PC-9 (cell line): ENCODE results near the gene DPF1. TPM values are rescaled to one million over a fixed set of nuclear protein-coding genes. Genes with fewer than 3 reads are reported as not detected.
A peak's percentile ranks its signal among the peaks of the same experiment; 100 is the strongest.

Experiments used
- Bru-seq: library from RNA; stranded (reverse); fragments of 400-500 nt; gene quantifications from one replicate; lab custom pipeline; 2021; lab: Mats Ljungman, UMichigan
- BruChase-seq, 2 experiments: library from RNA; stranded (reverse); fragments of 400-500 nt; gene quantifications; one replicate each; lab custom pipeline; 2021; lab: Mats Ljungman, UMichigan
- BruUV-seq: library from RNA; stranded (reverse); fragments of 400-500 nt; replicated peaks from 2 replicates; lab custom pipeline; 2021; lab: Mats Ljungman, UMichigan
- CTCF ChIA-PET: fragments of 300-600 bp; sonication (Branson Sonifier 250); formaldehyde crosslinking; loops from one replicate; lab custom pipeline; 2022; ENCODE audit warnings: antibody characterized with exemption; lab: Charles Lee
- POLR2A ChIA-PET: fragments of 300-600 bp; sonication (Branson Sonifier 250); formaldehyde crosslinking; loops from one replicate; lab custom pipeline; 2022; ENCODE audit warnings: antibody characterized with exemption; ENCODE audit not compliant: unreplicated experiment; lab: Charles Lee
- DNase-seq, 2 experiments: peaks; one replicate each; pipeline versions ENCODE4 v3.0.0 to v3.0.0-alpha.2; 2015 to 2022; ENCODE audit warnings: mixed read lengths in 1 of 2
- H2AFZ ChIP-seq: fragments of 200-600 bp; sonication (generic); 2 replicates; pipeline ENCODE4 v1.8.1; 2017; ENCODE audit warnings: antibody characterized with exemption
- H3F3A ChIP-seq: fragments of 200-600 bp; sonication (generic); 2 replicates; pipeline ENCODE4 v1.8.1; 2017; ENCODE audit warnings: antibody characterized with exemption, mild to moderate bottlenecking, low read depth; ENCODE audit not compliant: insufficient read depth
- H3K27ac ChIP-seq: fragments of 200-600 bp; sonication (generic); 2 replicates; pipeline ENCODE4 v1.6.1; 2016; ENCODE audit warnings: mixed run types
- H3K27me3 ChIP-seq: fragments of 200-600 bp; sonication (generic); 2 replicates; pipeline ENCODE4 v1.6.1; 2016; ENCODE audit warnings: low read depth, mixed run types; ENCODE audit not compliant: insufficient read depth
- H3K36me3 ChIP-seq: fragments of 200-600 bp; sonication (generic); 2 replicates; pipeline ENCODE4 v1.6.1; 2016; ENCODE audit warnings: low read depth, mixed run types
- H3K4me1 ChIP-seq: fragments of 200-600 bp; sonication (generic); replicated peaks from 2 replicates; pipeline ENCODE4 v1.6.1; 2016; ENCODE audit warnings: mixed run types; ENCODE audit not compliant: insufficient read depth
- H3K4me2 ChIP-seq: fragments of 200-600 bp; sonication (generic); 2 replicates; pipeline ENCODE4 v1.6.1; 2017; ENCODE audit warnings: mixed run types
- H3K4me3 ChIP-seq: fragments of 200-600 bp; sonication (generic); 2 replicates; pipeline ENCODE4 v1.6.1; 2016; ENCODE audit warnings: mixed run types
- H3K79me2 ChIP-seq: fragments of 200-600 bp; sonication (generic); 2 replicates; pipeline ENCODE4 v1.6.1; 2017; ENCODE audit warnings: low read depth, mixed run types
- H3K9me2 ChIP-seq: fragments of 200-600 bp; sonication (generic); 2 replicates; pipeline ENCODE4 v1.8.1; 2017; ENCODE audit warnings: mild to moderate bottlenecking; ENCODE audit not compliant: insufficient read depth
- H3K9me3 ChIP-seq: fragments of 200-600 bp; sonication (generic); 2 replicates; pipeline ENCODE4 v1.8.1; 2016; ENCODE audit warnings: low read depth; ENCODE audit not compliant: insufficient read depth
- H4K20me1 ChIP-seq: fragments of 200-600 bp; sonication (generic); 2 replicates; pipeline ENCODE4 v1.8.1; 2017; ENCODE audit not compliant: insufficient read depth
- EZH2 ChIP-seq: fragments of 200-600 bp; sonication (generic); IDR thresholded peaks from 2 replicates; pipeline ENCODE4 v1.8.0; 2017; ENCODE audit warnings: antibody characterized with exemption, low read depth
- intact Hi-C: fragments of 100-400 bp; cut with micrococcal nuclease; formaldehyde crosslinking; loops from one replicate; pipeline ENCODE4 v1.10.0; 2022; ENCODE audit not compliant: unreplicated experiment
- long read RNA-seq: library from polyadenylated mRNA; stranded (forward); transcript quantifications from one replicate; pipeline ENCODE4 v2.0.0, GENCODE V29; 2022
- total RNA-seq: library from RNA; stranded (reverse); gene quantifications from 2 replicates; pipeline ENCODE4 v1.2.3, GENCODE V29; 2021
- TF ChIP-seq, protein P1 (sequence below): fragments of 200-600 bp; sonication (generic); conservative IDR thresholded peaks from 2 replicates; pipeline ENCODE4 v1.6.1; 2017; ENCODE audit warnings: mixed run types, antibody characterized with exemption, mild to moderate bottlenecking, moderate library complexity

Gene DPF1
- total RNA-seq (0.81 and 1.1 TPM in 2 replicates), Bru-seq, nascent RNA (percentile 23 among the genes with signal in this experiment), BruChase-seq, experiment 1, labeled RNA remaining after a 2-hour chase (percentile 13 among the genes with signal in this experiment), BruChase-seq, experiment 2, labeled RNA remaining after a 6-hour chase (percentile 25 among the genes with signal in this experiment)
- long read RNA-seq, partial matches to known transcripts: 0 of 5 reads
- long read RNA-seq, other reads (novel, unspliced or antisense): 5 of 5 reads

DNA sequence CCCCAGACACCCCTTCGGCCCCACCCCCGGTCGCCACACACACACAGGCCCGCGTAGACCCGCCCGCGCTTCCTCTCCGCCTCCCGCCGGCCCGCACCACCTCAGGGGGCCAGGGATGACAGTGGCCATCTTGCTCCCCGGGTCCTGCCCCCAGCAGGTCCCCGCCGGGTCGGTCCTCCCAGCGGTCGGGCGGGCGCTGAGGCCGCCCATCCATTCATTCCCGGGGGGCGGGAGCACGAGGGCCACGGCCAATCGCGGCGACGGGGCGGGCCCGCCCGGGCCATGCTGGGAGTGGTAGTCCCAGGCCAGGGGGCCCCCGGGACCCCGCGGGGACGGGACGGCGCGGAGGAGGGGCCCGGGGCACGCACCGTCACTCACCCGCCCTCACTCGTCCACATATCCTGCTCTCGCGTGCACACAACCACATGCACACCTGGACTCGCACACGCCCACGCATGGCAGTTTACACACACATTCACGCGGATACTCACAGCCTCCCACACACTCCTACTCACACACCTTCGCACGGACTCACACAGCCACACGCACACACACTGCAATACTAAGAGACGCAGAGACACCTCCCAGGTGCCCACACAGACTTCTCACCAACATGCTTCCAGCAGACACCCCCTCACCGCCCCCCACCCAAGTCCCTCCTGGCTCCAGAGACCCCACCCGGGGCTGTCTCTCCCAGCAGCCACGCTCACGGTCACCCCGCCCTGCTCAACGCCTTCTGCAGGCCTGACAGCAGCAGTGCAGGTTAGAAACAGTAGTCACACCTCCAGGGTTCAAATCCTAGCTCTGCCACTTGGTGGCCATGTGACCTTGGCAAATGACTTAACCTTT lies at the start of gene DPF1:
DPF1 (minus strand) TSS at position 209 of the 849 bp plus-strand sequence; CDS start at position 129, 80 bp downstream.
- Histone ChIP-seq H2AFZ (peak within 1 kb of the TSS; percentile 74), H3K27ac (no peak within 1 kb of the TSS), H3K4me1 (0 out of 2 replicates have a peak, but pooled peaks cover 6% of the 10 kb centered on the region), H3K27me3 (peaks cover 14% of the 10 kb centered on the region; the same call in 1 of the 2 replicates), H3K9me2 (no peaks in the 10 kb centered on the region), H3K9me3 (no peaks in the 10 kb centered on the region), H3K4me2 (peak within 1 kb of the TSS; percentile 85), H3K79me2 (no peaks in the 10 kb centered on the region), H3K4me3 (peak within 1 kb of the TSS; percentile 67), H4K20me1 (no peaks in the 10 kb centered on the region), H3K36me3 (no peaks in the 10 kb centered on the region), H3F3A (no peaks in the 10 kb centered on the region; the same call in 1 of the 2 replicates)
- no peak for TF ChIP-seq EZH2
- TF ChIP-seq, protein P1, sequence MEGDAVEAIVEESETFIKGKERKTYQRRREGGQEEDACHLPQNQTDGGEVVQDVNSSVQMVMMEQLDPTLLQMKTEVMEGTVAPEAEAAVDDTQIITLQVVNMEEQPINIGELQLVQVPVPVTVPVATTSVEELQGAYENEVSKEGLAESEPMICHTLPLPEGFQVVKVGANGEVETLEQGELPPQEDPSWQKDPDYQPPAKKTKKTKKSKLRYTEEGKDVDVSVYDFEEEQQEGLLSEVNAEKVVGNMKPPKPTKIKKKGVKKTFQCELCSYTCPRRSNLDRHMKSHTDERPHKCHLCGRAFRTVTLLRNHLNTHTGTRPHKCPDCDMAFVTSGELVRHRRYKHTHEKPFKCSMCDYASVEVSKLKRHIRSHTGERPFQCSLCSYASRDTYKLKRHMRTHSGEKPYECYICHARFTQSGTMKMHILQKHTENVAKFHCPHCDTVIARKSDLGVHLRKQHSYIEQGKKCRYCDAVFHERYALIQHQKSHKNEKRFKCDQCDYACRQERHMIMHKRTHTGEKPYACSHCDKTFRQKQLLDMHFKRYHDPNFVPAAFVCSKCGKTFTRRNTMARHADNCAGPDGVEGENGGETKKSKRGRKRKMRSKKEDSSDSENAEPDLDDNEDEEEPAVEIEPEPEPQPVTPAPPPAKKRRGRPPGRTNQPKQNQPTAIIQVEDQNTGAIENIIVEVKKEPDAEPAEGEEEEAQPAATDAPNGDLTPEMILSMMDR: no peak
- POLR2A ChIA-PET: no interaction called here
- no TSS peak for BruUV-seq
- peak; percentile 65 to 80 for DNase-seq
- CTCF ChIA-PET: interaction anchor here (1.6 kb wide), 1 partner anchor 322 kb away, joined by 9 read pairs; no protein-coding TSS in a partner anchor
- intact Hi-C loops: no loop called here

DNA sequence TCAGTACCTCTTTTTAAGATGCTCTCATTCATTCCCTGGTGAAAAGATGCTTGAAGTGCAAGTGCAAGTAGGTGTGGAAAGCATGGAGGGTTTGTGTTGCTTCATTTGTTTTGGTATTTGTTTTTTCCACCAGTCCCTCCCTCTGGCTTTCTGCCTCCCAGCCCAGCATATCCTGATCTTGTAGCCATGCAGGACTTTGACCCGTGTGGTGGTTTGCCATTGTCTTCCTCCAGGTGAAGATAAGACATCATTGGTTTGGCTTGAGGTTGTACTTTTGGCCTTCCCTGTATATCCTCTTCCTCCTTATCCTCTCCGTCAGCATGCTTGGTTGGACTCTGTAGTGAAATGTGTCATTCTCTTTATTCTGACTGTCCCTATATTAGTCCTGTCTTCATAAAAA lies 49.5 kb upstream of the DPF1 start:
- ChIA-PET CTCF (interaction anchor here (0.5 kb wide), 1 partner anchor 367 kb away, joined by 5 read pairs; the partner anchor contains the start of gene WDR87), POLR2A (no interaction called here)
- H3K4me1 ChIP-seq: peaks cover 76% of the 10 kb centered on the region
- no peak overlapping the region for H3K4me3 ChIP-seq
- H3K9me3 ChIP-seq: no peaks in the 10 kb centered on the region
- peaks cover 98% of the 10 kb centered on the region for H3K79me2 ChIP-seq
- TF ChIP-seq, protein P1: no peak
- TF ChIP-seq EZH2: no peak
- DNase-seq: no peak
- peaks cover 97% of the 10 kb centered on the region for H3F3A ChIP-seq
- peak overlapping the region; percentile 28; the same call in 1 of the 2 replicates for H3K27ac ChIP-seq
- H3K9me2 ChIP-seq: no peaks in the 10 kb centered on the region
- H3K27me3 ChIP-seq: no peaks in the 10 kb centered on the region
- no peak overlapping the region for H3K4me2 ChIP-seq
- no TSS peak for BruUV-seq
- peaks cover 99% of the 10 kb centered on the region for H4K20me1 ChIP-seq
- intact Hi-C loops: no loop called here
- no peak overlapping the region for H2AFZ ChIP-seq
- peaks cover 20% of the 10 kb centered on the region; the same call in 1 of the 2 replicates for H3K36me3 ChIP-seq

DNA sequence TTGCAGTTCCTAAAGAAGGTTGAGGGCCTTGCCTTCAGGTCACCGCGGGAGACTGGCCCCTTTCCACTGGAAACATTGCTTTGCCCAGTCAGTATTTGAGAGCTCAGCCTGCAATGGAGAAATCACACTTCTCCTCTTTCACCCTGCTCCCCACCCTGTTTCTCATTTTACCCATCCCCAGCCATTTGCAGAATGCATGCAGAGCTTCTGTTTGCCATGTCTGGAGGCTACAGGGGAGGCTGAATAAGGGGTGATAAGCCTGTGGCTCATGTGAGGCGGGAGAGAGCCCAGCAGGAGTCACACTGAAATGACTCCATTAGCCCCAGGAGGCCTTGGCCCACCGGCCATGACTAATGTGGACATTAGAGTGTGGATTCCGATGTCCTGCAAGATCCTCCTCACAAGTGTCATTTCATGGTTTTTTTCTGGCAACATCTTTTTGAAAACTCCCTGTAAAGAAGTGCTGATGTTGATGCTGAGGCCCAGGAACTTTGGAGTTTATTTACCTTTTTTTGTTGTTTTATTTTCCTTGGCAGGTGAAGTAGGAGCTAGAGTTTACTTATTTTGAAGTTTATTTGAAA lies 46.7 kb upstream of the DPF1 start:
- Histone ChIP-seq H3K4me2 (peak overlapping the region; percentile 63), H3K9me2 (no peaks in the 10 kb centered on the region), H3K27ac (peak overlapping the region; percentile 42; the same call in 1 of the 2 replicates), H3K4me1 (peaks cover 62% of the 10 kb centered on the region), H3K79me2 (peaks cover 100% of the 10 kb centered on the region), H3F3A (peaks cover 91% of the 10 kb centered on the region), H3K9me3 (no peaks in the 10 kb centered on the region), H3K4me3 (no peak overlapping the region), H3K27me3 (no peaks in the 10 kb centered on the region), H2AFZ (no peak overlapping the region), H3K36me3 (peaks cover 34% of the 10 kb centered on the region), H4K20me1 (peaks cover 97% of the 10 kb centered on the region)
- no TSS peak for BruUV-seq
- intact Hi-C loops: no loop called here
- ChIA-PET POLR2A (interaction anchor here (0.7 kb wide), 1 partner anchor 119 kb away, joined by 3 read pairs; no protein-coding TSS in a partner anchor), CTCF (no interaction called here)
- DNase-seq: peak in 1 of 2 experiments; percentile 68
- TF ChIP-seq EZH2: no peak
- TF ChIP-seq, protein P1: no peak
